ENCODE data around the gene GDI2.

Gene GDI2

DNA sequence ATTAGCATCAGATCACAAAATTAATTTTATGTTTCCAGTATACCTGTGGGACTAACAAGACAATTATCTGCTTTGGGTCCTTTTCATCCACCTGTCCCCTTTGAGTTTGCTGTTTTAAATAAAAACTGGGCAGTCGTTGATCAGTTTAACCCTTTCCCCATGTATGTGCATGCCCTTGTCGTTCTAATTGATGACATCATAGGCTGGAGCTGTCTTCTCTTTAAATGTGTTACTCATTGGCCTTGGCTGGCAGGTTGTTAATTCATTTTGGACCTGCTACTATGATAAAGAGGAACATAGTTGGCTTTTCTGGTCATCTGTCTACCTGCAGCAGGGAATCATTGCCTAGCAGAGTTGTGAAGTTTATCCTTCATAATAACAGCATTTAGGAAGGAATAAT is 74.8 kb downstream of the GDI2 start:
- DNase-seq = no peak

DNA sequence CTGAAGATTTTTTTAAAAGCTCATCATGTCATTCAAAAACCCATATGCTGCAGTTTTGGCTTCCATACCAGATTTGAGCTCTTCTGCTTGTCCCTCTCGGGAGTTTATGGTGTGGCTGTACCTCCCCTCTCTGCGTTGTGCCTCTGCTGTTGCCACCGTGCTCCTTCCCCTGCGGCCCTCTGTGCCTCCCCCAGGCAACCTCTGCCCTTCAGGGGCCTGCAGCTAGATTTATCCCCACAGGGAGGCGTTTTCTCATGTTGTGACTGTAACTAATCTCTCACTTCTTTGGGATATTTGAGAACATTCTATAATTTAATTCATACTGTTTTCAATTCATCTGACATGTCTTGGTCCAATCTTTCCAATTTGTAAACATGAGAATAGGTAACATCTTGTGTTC is 75.9 kb downstream of the GDI2 start:
- no peak for DNase-seq

DNA sequence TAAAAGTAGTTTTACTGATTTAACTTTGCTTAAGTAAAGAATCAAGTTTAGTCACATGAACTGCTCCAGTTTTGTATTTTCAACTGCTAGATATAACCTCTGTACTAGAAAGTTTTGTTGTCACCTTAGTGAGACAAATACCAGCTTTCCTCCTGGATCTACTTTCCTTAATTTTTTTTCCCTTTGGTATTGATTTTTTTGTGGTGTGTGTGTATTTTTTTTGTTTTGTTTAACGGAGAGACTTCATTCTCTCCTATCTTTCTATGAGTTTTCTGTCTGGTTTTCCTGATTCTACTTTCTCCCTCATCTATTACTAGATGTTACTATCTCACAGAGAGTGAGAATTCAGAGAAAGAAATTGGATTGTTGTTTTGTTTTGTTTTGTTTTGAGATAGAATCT is 76.6 kb downstream of the GDI2 start:
- DNase-seq = no peak

DNA sequence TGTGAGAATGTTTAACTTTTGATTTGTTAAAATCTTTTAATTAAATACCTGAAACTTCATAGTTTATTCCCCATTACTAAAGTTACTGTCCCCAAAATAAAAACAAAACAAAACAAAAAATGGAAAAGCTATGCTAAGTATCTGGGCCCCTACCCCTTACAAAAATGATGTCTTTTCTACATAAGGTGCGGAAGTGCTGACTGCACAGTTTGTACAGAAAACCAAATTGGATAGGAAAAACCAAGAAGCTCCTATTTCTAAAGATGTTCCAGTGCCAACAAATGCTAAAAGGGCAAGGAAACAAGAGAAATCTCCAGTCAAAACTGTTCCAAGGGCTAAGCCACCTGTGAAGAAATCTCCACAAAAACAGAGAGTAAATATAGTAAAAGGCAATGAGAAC is 78.1 kb downstream of the GDI2 start:
- DNase-seq = no peak

DNA sequence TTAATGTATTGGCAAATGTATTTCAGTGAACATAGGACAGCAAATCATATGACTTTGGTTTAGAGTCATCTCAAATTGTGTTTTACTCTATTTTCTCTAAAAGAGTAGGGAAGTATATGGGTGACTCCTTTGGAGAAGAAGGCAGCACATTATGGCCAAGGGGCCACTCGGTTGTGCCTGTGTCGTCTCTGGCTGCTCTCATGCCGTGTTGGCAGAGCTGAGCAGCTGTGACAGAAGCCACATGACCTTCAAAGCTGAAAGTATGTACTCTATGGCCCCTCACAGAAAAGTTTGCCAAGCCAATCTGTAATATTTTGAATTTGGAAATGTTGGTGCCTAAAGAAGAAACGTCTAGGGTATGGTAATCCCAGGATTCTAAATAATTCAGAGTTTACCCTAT is 81.1 kb downstream of the GDI2 start:
- DNase-seq = no peak

DNA sequence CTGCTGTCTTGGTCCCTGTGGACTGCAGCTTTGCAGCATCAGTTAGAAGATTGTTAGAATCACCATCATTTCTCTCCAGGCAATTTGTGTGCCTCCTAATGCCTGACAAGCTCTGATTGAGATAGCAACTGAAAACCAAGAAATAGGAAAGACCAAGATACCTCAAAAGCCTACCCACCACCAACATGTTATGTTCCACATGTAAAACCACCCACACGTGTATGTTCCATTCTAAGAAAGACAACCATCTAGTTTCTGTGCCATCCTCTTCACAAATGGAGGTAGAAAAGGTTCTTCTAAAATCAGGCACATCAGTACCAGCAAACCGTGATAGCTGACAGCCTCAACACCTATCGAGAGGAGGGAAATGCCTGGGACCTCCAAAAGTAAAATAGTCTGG is 81.7 kb downstream of the GDI2 start:
- no peak for DNase-seq

DNA sequence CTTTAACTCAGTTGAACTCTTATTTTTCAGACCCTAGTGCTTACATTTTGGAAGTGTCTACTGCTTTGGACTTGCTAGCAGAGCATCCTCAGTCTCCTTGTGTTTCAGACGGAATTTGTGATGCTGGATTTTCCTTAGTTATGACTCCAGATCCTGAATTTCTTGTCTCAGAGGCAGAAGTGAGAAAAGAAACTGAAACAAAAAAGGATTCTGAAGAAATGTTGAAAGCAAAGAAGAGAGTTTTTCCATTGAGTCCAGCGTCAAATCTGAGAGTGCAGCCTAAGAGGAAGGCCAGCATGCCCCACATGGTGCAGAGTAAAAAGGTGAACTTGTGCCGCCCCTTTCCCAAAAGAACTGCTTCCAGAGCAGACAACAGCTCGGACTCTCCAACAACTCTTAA is 82.5 kb downstream of the GDI2 start:
- DNase-seq = no peak

DNA sequence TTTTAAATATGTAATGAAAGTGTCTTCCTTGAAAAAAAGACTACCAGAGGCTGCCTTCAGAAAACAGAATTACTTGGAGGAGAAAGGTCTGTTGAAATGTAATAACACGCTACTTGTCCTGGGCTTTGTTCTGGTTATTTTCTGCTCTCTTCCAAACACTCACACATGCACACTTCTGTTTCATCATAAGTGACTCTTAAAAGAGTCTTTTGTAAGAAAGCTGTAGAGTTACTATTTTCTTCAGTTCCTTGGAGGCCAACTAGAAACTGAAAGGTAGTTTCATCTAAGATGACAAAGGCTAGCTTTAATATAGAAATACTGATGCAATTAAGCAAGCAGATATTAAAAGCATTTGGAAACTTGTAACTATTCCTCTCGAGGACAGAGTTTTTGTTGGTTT is 89.5 kb downstream of the GDI2 start:
- DNase-seq = no peak

DNA sequence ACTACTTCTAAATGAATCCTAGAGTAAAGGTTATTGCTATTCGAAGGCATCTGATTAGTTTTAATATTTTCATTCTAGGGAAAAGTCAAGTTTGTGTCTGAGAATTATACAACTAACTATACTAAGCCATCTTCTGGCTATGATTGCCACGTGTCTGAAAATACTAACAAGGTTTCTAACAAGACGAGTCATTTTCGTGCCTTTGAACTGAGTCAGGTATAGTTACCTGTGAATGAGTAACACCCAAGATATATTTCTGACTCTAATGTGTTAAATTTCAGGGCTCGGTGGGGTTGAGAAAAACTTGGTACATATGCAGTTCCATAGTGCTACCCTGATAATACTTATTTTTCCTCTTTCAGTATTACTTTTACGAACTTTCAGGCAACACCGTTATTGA is 93.1 kb downstream of the GDI2 start:
- DNase-seq = no peak

DNA sequence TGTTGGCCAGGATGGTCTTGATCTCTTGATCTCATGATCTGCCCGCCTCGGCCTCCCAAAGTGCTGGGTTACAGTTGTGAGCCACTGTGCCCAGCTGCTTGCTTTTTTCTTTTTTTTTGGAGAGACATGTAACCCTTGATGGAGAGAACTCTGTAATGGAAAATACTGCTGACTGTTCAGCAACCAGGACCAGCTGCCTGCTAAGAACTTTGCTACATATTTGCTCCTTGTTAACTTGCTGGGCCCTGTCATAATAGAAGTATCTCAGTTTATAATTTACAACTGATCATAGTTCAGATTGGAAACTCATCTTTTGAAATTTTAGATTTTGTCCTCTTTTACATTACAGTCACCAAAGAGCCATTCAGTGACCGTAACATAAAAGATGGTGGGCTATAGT is 93.7 kb downstream of the GDI2 start:
- no peak for DNase-seq

All from DMS79 treated with DMSO at 0.1 percent for 48 hours (cell line).